GM12892 (cell line): Measurements from ENCODE around the gene DUSP12.
"Not testable (repeated sequence)": the region's sequence is repeated elsewhere in the genome, so short reads cannot be mapped to it uniquely, and the experiment has no call there.

Source experiments
- DNase-seq: peaks from one replicate; pipeline ENCODE4 v3.0.0; 2011; ENCODE audit not compliant: insufficient read length
- FAIRE-seq: peaks from 2 replicates; lab custom pipeline; 2011; peaks lifted over from hg19 to GRCh38; lab: Jason Lieb, UNC
- POLR2A ChIP-seq: IDR thresholded peaks from 2 replicates; pipeline ENCODE4 v1.6.1; 2011; ENCODE audit warnings: low read depth, low read length, control low read depth
- POLR2AphosphoS5 ChIP-seq: IDR thresholded peaks from 2 replicates; pipeline ENCODE4 v1.6.1; 2011; ENCODE audit warnings: low read depth, low read length, control low read depth
- TAF1 ChIP-seq: IDR thresholded peaks from 2 replicates; pipeline ENCODE4 v1.6.1; 2011; ENCODE audit warnings: low read depth, mild to moderate bottlenecking, control low read depth, low read length, borderline replicate concordance

Gene DUSP12

DNA sequence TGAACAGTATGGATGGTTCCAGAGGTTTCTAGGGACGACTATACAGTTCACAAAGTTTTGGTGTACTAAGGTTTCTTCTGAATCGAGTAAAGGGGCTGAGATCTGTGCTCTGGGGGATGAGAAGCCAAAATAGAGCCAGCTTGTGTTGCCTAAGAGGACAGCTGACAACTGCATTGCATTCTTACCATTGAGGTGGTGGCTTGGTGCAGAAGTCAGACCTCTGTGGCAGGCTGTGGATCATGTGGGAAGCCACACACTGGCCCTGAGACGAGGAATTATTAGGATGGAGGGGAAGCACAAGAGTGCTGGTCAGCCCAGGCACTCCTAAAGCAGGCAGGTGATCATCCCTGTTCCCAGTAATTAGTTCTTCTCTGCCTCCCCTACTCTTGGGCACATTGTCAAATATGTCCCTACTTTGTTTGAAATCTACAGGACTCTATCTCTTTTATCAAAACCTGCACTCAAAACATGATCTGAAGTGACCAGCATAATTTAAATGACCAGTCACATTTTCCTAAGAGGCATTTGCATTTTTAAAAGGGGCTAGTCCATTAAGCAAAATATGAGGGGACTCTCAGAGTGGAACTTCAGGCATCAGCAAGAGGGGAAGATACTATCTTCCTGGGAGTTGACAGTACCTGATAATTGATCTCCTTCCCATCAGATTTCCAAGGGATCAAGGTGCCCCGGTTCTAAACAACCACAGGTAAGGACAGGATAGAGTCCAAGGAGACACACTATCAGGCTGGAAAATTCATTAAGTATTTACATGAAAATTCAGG lies 28.4 kb upstream of the DUSP12 start, which contains the start of gene FCRLB:
Gene FCRLB (plus strand): TSS at position 589 of the 782 bp plus-strand sequence. CDS start 1,129 bp downstream, outside the sequence.
- FAIRE-seq (no peak), DNase-seq (no peak)
- TF ChIP-seq POLR2A: no peak
- TF ChIP-seq TAF1: no peak

DNA sequence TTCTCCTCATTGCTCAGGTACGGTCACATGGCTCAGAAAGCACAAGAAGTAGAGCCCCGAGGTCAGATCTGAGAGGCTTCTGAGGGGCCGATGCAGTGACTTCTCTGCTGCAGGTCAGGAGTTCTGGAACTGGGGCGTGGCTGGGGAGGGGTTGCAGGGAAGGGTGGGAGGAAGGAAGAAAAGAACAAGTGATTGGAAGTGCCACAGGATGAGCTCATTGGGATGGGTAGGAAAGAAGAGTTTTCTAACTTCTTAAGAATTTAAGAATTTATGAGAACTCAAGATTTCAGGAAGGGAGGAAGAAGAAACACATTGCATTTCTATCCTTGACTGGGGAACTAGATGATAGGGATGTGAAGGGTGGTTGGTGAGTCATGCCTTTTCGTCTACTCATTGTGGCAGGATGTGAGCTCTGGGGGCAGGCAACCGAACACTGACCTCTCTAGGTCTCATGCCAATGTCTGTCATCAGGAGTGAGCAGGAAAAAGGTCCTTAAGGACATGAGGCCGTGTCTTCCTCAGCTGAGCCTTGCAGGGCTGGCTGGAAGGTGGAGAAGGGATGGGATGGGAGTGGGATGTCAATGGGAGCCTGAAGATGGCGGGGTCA lies 27.7 kb upstream of the DUSP12 start:
- TF ChIP-seq TAF1: no peak
- no peak for TF ChIP-seq POLR2AphosphoS5
- no peak for TF ChIP-seq POLR2A
- DNase-seq (no peak), FAIRE-seq (no peak)

DNA sequence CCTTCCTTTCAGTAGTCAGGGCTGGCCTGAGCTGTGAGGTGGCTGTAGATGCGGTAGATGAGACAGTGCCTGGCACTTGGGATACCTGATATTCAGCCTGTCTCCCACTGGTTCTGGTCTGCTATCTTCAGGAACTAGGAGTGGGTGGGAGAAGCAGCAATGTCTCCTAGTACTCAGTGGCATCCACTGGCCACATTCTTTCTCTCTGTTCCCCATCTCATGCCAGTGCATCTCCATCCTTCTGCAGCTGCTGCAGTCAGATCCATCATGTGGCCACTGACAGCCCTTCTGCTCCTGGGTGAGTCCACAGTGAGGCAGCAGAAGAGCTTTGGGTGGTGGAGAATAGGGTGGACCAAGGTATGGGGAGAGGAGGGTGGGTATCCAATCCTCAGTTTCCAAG lies 27.2 kb upstream of the DUSP12 start:
- FAIRE-seq: no peak

DNA sequence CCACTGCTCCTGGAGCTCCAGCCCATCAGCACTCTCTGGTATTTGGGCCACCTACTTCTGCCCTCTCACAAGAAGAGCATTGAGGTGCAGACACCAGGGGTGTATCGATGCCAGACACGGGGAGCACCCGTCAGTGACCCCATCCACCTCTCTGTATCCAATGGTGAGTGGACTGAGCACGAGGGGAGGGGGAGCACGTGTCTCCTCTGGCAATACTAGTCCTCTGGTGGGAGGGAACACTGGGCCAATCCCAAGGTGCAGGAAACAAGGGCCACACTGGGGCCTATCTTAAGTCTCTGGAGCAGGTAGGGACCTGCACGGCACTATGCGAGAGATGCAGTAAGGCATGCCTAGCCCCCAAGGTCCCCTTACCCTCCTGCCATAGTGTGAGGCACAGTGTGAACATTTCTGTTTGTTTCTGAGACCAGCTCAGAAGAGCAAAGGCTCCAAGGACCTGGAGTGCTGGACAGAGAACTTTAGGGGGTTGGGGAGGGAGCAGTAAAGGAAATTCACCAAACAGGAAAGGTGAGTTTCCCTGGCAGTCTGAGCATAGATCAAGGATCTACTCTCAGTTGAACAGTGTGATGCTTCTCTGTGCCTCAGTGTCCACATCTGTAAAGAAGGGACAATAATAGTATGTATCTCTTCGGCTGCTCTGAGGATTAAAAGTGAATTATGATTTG lies 26.0 kb upstream of the DUSP12 start:
- FAIRE-seq (no peak), DNase-seq (no peak)
- TF ChIP-seq TAF1 (no peak), POLR2A (no peak), POLR2AphosphoS5 (no peak)

More for the DNA sequence above, 27.2 kb upstream of the DUSP12 start:
- TF ChIP-seq POLR2A (no peak), POLR2AphosphoS5 (no peak), TAF1 (no peak)
- no peak for DNase-seq

DNA sequence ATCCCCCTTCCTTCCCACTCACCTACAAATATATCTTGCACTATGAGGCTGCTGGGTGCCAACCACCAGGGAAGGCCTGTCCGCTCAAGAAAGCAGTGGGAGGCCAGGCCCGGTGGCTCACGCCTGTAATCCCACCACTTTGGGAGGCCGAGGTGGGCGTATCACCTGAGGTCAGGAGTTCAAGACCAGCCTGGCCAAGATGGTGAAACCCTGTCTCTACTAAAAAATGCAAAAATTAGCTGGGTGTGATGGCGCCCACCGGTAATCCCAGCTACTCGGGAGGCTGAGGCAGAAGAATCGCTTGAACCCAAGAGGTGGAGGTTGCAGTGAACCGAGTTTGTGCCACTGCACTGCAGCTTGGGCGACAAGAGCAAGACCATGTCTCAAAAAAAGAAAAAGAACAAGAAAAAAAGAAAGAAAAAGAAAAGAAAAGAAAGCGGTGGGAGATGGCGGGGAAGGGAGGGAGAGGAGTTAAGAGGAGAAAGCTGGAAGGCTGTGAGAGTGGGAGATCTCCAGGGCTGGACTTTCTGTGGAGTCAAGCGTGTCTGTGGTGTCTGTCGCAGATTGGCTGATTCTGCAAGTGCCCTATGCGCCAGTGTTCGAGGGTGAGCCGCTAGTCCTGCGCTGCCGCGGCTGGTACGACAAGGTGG lies 24.2 kb upstream of the DUSP12 start:
- FAIRE-seq, DNase-seq: not testable (repeated sequence)

DNA sequence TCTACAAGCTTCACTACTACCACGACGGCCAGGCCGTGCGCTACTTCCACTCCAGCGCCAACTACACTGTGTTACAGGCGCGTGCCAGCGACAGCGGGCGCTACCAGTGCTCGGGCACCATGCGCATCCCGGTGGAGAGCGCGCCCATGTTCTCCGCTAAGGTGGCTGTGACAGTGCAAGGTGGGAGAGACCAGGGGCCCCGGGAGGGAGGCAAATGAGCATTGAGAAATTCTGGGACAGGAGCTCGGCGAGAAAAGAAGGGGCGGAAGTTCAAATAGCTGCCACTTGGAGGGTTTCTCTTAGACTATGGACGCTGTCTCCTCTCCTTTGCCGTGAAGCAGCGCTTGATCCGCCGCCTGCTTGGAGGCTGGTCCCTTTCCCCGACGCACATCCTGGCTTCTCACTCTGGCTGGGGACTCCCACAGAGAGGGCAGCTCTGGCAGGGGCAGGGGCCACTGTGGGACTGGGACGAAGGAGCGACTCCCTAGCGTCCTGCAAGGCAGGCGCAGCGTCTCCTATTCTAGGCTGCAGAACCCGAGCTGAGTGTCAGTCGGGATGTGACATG lies 23.6 kb upstream of the DUSP12 start:
- TF ChIP-seq POLR2AphosphoS5 (peak; percentile 34; the same call in 1 of the 2 replicates), POLR2A (no peak)
- DNase-seq (no peak), FAIRE-seq (no peak)

DNA sequence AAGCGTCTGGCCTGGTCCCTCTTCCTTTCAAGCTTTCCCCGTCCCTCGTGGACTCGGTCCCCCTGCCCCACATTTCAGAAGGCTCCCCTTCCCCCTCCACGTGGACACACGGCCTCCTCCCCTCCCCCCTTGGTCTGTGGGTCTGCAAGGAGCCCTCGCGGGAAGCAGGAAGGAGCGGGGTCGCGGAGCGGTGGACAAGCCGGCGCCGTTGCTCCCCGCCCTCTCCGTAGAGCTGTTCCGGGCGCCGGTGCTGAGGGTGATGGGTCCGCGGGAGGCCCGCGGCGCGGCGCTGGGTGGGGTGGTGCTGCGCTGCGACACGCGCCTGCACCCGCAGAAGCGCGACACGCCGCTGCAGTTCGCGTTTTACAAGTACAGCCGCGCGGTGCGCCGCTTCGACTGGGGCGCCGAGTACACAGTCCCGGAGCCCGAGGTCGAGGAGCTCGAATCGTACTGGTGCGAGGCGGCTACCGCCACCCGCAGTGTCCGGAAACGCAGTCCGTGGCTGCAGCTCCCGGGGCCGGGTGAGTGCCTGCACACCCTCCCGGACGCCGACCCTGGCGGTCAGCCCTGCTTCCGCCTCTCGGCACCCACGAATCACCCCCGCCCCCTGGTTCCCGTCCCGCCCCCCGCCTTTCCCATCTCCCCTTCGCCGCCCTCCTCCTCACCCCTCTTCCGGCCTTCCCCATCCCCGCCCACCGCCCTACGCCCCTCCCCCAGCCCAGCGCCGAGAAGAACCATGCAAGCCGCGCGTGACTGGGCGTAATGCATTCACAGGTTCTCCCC lies 22.9 kb upstream of the DUSP12 start:
- peak; percentile 95 for TF ChIP-seq POLR2A
- peak; percentile 52; the same call in 1 of the 2 replicates for TF ChIP-seq TAF1
- TF ChIP-seq POLR2AphosphoS5: peak; percentile 86
- peak; percentile 82 for FAIRE-seq
- peak; percentile 70 for DNase-seq

DNA sequence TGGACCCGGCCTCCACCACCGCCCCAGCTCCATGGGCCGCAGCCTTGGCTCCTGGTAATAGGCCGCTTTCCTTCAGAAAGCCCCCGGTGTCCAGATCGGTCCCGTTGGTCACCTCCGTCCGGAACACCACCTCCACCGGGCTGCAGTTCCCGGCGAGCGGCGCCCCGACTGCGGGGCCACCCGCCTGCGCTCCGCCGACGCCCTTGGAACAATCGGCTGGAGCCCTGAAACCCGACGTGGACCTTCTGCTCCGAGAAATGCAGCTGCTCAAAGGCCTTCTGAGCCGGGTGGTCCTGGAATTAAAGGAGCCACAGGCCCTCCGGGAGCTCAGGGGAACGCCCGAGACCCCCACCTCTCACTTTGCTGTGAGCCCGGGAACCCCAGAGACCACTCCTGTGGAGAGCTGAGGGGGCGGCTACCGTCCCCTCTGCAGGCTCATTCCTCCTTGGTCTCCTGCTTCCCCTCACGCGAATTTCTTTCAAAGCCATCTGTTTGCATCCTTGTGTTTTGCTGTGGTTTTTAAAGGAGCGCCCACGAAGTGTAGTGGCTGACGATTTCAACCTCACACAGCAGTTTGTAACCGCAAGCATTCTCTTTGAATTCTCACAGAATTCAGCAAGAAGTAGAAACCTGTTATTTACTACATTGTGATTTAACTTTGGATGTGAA lies 22.2 kb upstream of the DUSP12 start:
- FAIRE-seq (no peak), DNase-seq (no peak)
- no peak for TF ChIP-seq TAF1
- 0 out of 2 replicates have a peak, but pooled peaks have one; percentile 19 for TF ChIP-seq POLR2A

DNA sequence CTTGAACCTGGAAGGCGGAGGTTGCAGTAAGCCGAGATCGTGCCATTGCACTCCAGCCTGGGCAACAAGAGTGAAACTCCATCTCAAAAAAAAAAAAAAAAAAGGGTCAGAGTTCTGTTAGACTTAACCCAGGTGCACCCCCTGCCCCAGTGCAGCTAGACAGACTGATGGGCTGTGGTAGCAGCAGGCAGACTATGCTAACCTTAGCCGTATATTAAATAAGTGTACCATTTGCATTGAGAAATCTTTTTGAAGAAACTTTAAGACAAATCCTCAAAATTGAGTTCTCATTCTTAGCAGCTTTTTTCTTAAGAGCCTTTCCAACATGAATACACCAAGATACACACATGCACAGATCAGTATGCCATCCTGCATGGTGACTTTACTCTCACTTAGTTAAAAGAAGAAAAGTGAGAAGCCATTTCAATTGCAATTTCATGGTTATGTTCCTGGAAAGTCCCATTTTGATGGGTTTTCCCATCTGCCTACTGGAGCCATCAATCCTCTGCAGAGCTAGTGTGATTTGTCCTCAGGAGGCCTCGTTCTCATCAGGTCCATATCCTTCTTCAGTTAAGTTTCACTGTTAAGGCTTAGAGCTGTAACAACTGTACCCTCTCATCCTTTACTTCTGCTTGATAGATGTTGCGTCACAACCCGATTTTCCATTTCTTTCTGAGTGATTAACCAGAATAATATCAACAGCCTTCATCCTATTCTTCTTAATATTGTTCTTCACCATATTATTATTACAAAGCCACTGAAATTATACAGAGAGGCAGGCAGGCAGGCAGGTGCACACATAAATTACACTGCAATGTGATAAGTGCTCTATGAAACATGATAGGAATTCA lies 21.0 kb upstream of the DUSP12 start:
- no peak for FAIRE-seq
- TF ChIP-seq POLR2A (no peak), POLR2AphosphoS5 (no peak), TAF1 (no peak)
- DNase-seq: no peak

DNA sequence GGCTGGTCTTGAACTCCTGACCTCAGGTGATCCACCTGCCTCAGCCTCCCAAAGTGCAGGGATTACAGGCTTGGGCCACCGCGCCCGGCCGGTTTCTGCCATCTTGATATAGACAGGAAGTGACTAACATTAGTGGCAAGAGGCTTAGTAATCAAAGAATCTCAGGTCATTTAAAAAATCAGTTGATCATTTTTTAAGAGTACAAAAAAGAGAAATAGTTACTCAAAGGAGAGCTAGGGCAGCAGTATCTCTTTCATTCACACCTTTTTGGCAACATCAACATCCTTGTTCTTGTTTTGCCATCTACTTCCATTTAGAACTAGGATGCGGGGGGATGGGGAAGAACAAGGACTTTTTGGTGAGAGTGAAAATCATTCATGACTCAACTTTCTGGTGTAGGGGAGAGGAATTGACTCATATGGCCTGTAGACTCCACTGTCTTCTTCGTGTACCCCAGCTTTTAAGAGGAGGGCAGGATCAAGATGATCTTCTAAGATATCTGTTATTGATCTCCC lies 19.5 kb upstream of the DUSP12 start:
- FAIRE-seq (no peak), DNase-seq (no peak)
- no peak for TF ChIP-seq POLR2A
- TF ChIP-seq POLR2AphosphoS5: no peak
- no peak for TF ChIP-seq TAF1
